Coronary artery (tissue), 2 donors: ENCODE measurements around the gene ENAH.

Source experiments
- DNase-seq: peaks from one replicate; pipeline ENCODE4 v3.0.0-alpha.2; 2017; ENCODE audit warnings: low spot score
- H3K27ac ChIP-seq, 2 donors: fragments of 200-600 bp; sonication (generic); one replicate each; pipeline ENCODE4 v1.5.1; 2016 to 2019
- H3K4me3 ChIP-seq: fragments of 200-600 bp; sonication (generic); 2 replicates; pipeline ENCODE4 v1.5.1; 2016; ENCODE audit warnings: mild to moderate bottlenecking, moderate library complexity
- TF ChIP-seq, protein P1 (sequence below): fragments of 200-600 bp; sonication (generic); IDR thresholded peaks from one replicate; pipeline ENCODE4 v1.5.1; 2019; ENCODE audit warnings: antibody characterized with exemption

Gene ENAH

DNA sequence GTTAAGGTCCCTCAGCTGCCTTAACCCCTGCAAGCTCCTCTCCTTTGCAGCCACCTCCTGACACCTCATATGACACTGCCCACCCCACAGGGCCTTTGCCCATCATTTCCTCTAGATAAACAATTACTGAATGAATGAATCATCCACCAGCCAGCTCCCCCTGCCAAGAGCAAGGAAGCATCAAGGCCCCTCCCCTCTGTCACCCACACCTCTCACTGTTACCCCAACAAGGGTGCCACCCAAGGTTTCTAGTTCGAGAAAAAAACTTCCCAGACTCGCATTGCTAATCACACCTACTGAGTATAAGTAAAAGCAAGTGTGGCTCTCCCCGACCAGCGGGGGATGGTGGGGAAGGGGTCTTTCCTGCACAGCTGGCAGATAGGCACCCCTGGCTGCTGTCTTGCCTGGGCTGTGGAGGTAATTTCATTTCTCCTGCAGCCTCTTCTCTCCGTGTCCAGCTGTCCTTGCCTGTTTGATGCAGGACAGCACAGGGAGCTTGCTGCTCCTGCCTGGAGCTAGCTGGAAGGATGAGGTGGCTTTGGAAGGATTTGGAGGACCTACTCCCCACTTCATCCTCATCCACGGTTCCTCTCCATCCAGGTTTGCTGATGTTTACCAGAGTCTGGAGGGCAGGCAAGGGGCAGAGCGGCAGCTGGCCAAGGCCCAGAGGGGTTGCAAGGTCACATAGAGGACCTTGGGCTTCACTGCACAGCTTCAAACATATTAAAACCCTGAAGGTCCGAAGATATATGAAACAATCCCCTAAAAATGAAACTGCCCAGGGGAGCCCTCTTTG, 192.0 kb downstream of the ENAH start:
- H3K27ac ChIP-seq = no peak overlapping the region
- TF ChIP-seq, protein P1, sequence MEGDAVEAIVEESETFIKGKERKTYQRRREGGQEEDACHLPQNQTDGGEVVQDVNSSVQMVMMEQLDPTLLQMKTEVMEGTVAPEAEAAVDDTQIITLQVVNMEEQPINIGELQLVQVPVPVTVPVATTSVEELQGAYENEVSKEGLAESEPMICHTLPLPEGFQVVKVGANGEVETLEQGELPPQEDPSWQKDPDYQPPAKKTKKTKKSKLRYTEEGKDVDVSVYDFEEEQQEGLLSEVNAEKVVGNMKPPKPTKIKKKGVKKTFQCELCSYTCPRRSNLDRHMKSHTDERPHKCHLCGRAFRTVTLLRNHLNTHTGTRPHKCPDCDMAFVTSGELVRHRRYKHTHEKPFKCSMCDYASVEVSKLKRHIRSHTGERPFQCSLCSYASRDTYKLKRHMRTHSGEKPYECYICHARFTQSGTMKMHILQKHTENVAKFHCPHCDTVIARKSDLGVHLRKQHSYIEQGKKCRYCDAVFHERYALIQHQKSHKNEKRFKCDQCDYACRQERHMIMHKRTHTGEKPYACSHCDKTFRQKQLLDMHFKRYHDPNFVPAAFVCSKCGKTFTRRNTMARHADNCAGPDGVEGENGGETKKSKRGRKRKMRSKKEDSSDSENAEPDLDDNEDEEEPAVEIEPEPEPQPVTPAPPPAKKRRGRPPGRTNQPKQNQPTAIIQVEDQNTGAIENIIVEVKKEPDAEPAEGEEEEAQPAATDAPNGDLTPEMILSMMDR = no peak
- H3K4me3 ChIP-seq = no peak overlapping the region
- no peak for DNase-seq

DNA sequence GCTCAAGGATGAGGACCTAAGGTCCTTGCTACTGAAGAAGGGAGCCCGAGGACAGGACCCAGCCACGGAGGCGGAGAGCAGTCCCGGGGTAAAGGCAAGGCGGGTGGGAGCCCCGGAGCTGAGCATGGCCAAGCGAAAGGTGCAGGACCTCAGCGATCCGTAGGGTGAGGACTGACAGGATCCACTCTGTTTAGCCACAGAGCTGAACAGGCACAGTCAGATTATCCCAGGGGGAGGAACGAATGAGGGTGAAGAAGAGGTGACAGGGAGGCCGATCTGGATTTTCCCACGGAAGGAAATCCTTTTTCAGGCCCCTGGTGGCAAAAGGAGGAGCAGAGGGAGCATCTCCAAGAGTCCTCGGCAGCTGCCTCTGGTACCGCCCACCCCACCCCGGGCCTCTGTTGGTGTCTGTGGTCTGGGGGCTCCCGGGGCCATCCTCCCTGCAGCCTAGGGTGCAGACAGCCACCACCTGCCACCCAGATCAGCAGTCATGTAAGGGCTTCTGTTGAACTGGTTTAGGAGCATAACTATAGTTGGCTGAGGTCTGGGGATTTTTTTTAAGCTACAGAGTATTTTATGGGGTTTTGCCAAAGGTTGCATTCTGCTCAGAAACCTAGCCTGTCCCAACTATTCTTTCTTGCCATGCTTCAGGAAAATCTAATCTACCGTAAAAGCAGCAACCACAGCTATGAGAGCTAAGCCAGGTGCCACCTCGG, 192.7 kb downstream of the ENAH start:
- no peak overlapping the region for H3K27ac ChIP-seq
- no peak overlapping the region for H3K4me3 ChIP-seq
- TF ChIP-seq, protein P1 = no peak
- no peak for DNase-seq

DNA sequence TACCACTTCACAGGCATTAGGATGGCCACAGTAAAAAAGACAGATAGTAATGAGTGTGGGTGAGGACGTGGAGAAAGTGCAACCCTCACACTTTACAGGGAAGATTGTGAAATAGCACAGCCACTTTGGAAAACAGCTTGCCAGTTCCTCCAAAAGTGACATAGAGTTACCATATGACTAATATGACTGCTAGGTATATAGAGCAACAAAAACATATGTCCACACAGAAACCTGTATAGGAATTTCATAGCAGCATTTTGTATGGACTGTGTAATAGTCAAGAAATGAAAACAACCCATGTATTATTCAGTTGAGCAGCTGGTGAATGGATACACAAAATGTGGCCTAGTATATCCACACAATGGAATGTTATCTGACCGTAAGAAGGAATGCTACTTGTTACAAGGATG, 194.7 kb downstream of the ENAH start:
- Histone ChIP-seq H3K4me3 (no peak overlapping the region), H3K27ac (peak overlapping the region in 1 of 2 donors; percentile 47)
- no peak for DNase-seq
- TF ChIP-seq, protein P1 = no peak

DNA sequence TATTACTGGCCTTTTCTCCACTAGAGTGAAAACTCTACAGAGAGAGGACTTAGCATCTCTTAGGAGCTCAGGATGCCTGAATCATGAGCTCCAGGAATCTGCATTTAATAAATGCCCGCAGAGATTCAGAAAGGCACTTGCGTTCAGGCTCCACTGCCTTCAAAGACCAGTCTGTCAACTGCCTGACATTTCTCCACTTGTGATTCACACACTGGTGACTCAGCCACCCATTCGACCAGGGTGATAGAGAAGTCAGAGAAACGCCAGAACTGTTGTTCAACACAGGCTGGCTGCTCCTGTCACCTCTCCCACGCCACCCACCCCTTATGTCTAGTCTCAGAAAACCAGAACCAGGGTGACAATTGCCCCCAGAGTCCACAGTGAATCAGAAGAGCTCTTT, 198.2 kb downstream of the ENAH start:
- no peak for DNase-seq
- TF ChIP-seq, protein P1 = no peak
- Histone ChIP-seq H3K27ac (peak overlapping the region; percentile 53 to 56), H3K4me3 (no peak overlapping the region)

DNA sequence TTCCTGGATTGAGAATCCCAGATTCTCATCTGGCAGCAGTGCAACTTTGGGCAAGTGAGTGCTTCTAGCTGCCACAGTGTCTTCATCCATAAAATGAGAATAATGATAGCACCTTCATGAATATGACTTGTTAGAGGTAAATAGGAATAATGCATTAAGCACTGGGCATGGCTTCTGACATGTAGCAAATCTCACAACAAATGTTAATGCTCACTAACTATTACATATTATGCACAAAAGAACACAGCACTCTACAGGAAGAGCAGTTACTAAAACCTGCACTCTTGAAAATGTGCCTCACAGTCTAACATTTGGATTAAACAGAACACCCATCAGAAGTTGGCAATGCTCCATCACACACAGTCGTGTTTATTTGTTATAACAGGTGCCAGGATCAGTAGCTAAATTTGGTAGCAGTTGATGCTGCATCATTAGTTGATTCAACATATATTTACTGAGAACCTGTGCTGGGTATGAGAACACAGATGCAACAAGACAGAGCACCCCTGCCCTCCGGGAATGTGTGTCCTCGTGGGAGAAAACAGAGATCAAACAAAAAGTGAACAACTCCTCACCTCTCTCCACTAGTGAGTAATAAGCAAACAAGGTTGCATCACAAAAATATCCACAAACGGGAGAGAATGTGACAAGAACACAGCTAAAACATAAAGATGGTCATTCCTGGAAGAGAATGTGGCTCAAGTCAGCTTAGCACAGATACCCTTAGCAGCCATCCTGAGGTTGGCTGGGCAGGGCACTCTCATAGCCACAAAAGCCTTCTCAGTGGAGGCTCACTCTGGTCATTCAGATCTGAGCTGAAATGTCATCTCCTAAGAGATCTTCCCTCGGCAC, 198.9 kb downstream of the ENAH start:
- peak overlapping the region; percentile 53 to 56 for H3K27ac ChIP-seq
- TF ChIP-seq, protein P1 = no peak
- no peak for DNase-seq
- H3K4me3 ChIP-seq = no peak overlapping the region

DNA sequence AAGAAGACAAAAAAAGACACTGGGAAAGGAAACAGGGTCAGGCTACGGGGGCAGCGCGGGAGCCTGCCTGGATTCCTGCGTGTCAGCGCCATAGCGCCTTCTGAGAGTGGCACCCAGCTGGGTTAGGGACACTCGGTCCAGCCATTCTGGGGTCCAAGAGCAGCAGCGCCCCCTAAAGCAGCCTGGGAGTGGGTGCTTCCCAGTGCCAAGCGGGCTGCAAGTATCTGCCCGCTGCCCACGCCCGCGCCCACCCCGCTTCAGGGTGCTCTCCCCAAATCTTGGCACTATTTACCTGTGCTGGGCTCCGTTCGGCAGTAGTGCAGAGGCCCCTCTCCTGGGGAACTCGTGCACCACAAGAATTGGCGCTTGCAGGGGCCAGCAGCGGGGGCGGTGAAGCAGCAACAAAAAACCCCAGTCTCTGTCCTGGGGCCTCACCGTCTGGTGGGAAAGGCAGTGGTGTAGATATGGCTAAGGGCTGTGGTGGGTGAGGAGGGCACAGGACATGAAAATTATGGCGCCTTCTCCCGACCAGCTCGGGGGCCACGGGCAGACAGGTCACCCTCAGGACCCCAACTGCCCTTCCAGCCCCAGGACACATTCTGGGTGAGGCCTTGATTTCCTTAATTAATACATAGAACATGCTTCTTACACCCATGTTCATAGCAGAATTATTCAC, 200.9 kb downstream of the ENAH start:
- TF ChIP-seq, protein P1 = no peak
- H3K27ac ChIP-seq = no peak overlapping the region
- DNase-seq = peak; percentile 66
- no peak overlapping the region for H3K4me3 ChIP-seq
